Colonic mucosa (tissue), 4 donors: ENCODE measurements around the gene CHD6. TPM values are rescaled to one million over a fixed set of nuclear protein-coding genes. Genes with fewer than 3 reads are reported as not detected.

Experiments used
- DNase-seq: peaks from one replicate; pipeline ENCODE4 v3.0.0-alpha.2; 2020
- H3K27ac ChIP-seq: fragments of 200-600 bp; one replicate; pipeline ENCODE4 v1.8.0; 2021
- H3K27me3 ChIP-seq: fragments of 200-600 bp; one replicate; pipeline ENCODE4 v1.8.0; 2021
- H3K36me3 ChIP-seq: fragments of 200-600 bp; one replicate; pipeline ENCODE4 v1.8.0; 2021
- H3K4me1 ChIP-seq: fragments of 200-600 bp; one replicate; pipeline ENCODE4 v1.8.0; 2021; ENCODE audit warnings: mild to moderate bottlenecking
- H3K4me3 ChIP-seq: fragments of 200-600 bp; one replicate; pipeline ENCODE4 v1.8.0; 2021
- H3K9ac ChIP-seq, 2 donors: one replicate each; pipeline ENCODE4 v1.7.0; 2013; ENCODE audit warnings: control low read depth in 2 of 2, low read depth in 2 of 2, low read length in 2 of 2
- H3K9me3 ChIP-seq: fragments of 200-600 bp; one replicate; pipeline ENCODE4 v1.8.0; 2021
- CTCF ChIP-seq: fragments of 200-600 bp; IDR thresholded peaks from one replicate; pipeline ENCODE4 v1.8.0; 2022; ENCODE audit warnings: antibody characterized with exemption, mild to moderate bottlenecking
- intact Hi-C: fragments of 100-400 bp; cut with DNase I; formaldehyde crosslinking; loops from one replicate; pipeline ENCODE4 v1.14.1; 2022
- total RNA-seq, 2 donors: library from RNA; stranded (reverse); fragmentation: NEBNext Ultra II Directional in 1 of 2; extraction: Animal tissue kit (Norgen Biotek cat#: 25700) in 1 of 2; gene quantifications; one replicate each; pipeline ENCODE4 v1.2.1, GENCODE V29; 2021
- donor health status: healthy.
- donor health status: DM: no; HTN: no; CAD: no.
- donor health status: DM: no; HTN: no; CAD: no.

Gene CHD6
- total RNA-seq, 2 donors from 2014 or later, result 18.9 to 27.2 TPM

GRCh38 chr20:41607791-41608190 lies 10.4 kb downstream of the CHD6 start:
- H3K4me1 ChIP-seq, result no peaks in the 10 kb centered on the region
- H3K9me3 ChIP-seq, result no peaks in the 10 kb centered on the region
- TF ChIP-seq CTCF, result no peak
- no peaks in the 10 kb centered on the region for H3K36me3 ChIP-seq
- no peak overlapping the region for H3K27ac ChIP-seq
- no peaks in the 10 kb centered on the region for H3K27me3 ChIP-seq
- intact Hi-C loops, result no loop called here
- no peak overlapping the region for H3K4me3 ChIP-seq
- no peak overlapping the region for H3K9ac ChIP-seq
- no peak for DNase-seq

GRCh38 chr20:41604002-41604401 lies 14.2 kb downstream of the CHD6 start:
- no peaks in the 10 kb centered on the region for H3K4me1 ChIP-seq
- no peaks in the 10 kb centered on the region for H3K36me3 ChIP-seq
- H3K9ac ChIP-seq, result no peak overlapping the region
- H3K4me3 ChIP-seq, result no peak overlapping the region
- H3K9me3 ChIP-seq, result peaks cover 6% of the 10 kb centered on the region
- intact Hi-C loops, result no loop called here
- DNase-seq, result no peak
- no peak for TF ChIP-seq CTCF
- no peak overlapping the region for H3K27ac ChIP-seq
- H3K27me3 ChIP-seq, result no peaks in the 10 kb centered on the region

- H3K27ac ChIP-seq, result no peak overlapping the region
- peaks cover 6% of the 10 kb centered on the region for H3K9me3 ChIP-seq
- no peaks in the 10 kb centered on the region for H3K4me1 ChIP-seq
- no peak overlapping the region for H3K4me3 ChIP-seq
- no peak for DNase-seq
- intact Hi-C loops, result no loop called here
- no peak overlapping the region for H3K9ac ChIP-seq
- no peaks in the 10 kb centered on the region for H3K36me3 ChIP-seq
- TF ChIP-seq CTCF, result no peak
- no peaks in the 10 kb centered on the region for H3K27me3 ChIP-seq
Measured at GRCh38 chr20:41601742-41602141, 16.4 kb downstream of the CHD6 start.

GRCh38 chr20:41600926-41601631 lies 17.1 kb downstream of the CHD6 start:
- Histone ChIP-seq H3K4me1 (no peaks in the 10 kb centered on the region), H3K9me3 (peaks cover 6% of the 10 kb centered on the region), H3K27ac (no peak overlapping the region), H3K27me3 (no peaks in the 10 kb centered on the region), H3K9ac (no peak overlapping the region), H3K36me3 (no peaks in the 10 kb centered on the region), H3K4me3 (no peak overlapping the region)
- no peak for TF ChIP-seq CTCF
- intact Hi-C loops, result no loop called here
- no peak for DNase-seq

- no peak overlapping the region for H3K9ac ChIP-seq
- intact Hi-C loops, result no loop called here
- H3K4me3 ChIP-seq, result no peak overlapping the region
- peaks cover 6% of the 10 kb centered on the region for H3K9me3 ChIP-seq
- H3K27me3 ChIP-seq, result no peaks in the 10 kb centered on the region
- no peak overlapping the region for H3K27ac ChIP-seq
- DNase-seq, result no peak
- H3K4me1 ChIP-seq, result no peaks in the 10 kb centered on the region
- no peak for TF ChIP-seq CTCF
- H3K36me3 ChIP-seq, result no peaks in the 10 kb centered on the region
Measured at GRCh38 chr20:41599699-41600104, 18.5 kb downstream of the CHD6 start.
